HEK293 (cell line): Measurements from ENCODE around the gene ACTL6B.

Experiments
- CTCF ChIA-PET: fragments of 350-600 bp; formaldehyde crosslinking; extraction: SDS; loops from one replicate; lab custom pipeline; 2021; ENCODE audit warnings: antibody characterized with exemption; lab: Yijun Ruan, JAX
- POLR2A ChIA-PET: fragments of 300-600 bp; formaldehyde crosslinking; extraction: SDS; loops from one replicate; lab custom pipeline; 2020; ENCODE audit warnings: antibody characterized with exemption, inconsistent platforms; lab: Yijun Ruan, JAX
- H3K27ac ChIP-seq: fragments of 200-500 bp; sonication (Bioruptor generic); 2 replicates; pipeline ENCODE4 v1.5.1; 2014; ENCODE audit warnings: low read depth, low read length, control low read depth, inconsistent platforms; ENCODE audit errors: extremely low read depth
- H3K36me3 ChIP-seq, 2 experiments: fragments of 200-500 bp in 1 of 2; sonication (Bioruptor generic) in 1 of 2; 1 replicate in 1 of 2; 2 replicates in 1 of 2; pipeline ENCODE4 v1.5.1; 2014 to 2017; ENCODE audit warnings: inconsistent platforms in 2 of 2, low read length in 2 of 2; ENCODE audit not compliant: control insufficient read depth in 2 of 2, insufficient read depth in 1 of 2
- H3K4me1 ChIP-seq: fragments of 200-500 bp; sonication (Bioruptor generic); 2 replicates; pipeline ENCODE4 v1.5.1; 2014; ENCODE audit warnings: mild to moderate bottlenecking, low read length, inconsistent platforms; ENCODE audit not compliant: control insufficient read depth, insufficient read depth
- H3K4me3 ChIP-seq: 2 replicates; pipeline ENCODE4 v1.5.1; 2011; ENCODE audit warnings: low read depth, mild to moderate bottlenecking, control low read depth, low read length, moderate library complexity
- H3K9me3 ChIP-seq: fragments of 200-500 bp; sonication (Bioruptor generic); 2 replicates; pipeline ENCODE4 v1.5.1; 2014; ENCODE audit warnings: low read depth, low read length, inconsistent platforms; ENCODE audit not compliant: control insufficient read depth, insufficient read depth
- HOXA7 ChIP-seq: sonication (generic); formaldehyde crosslinking; IDR thresholded peaks from 2 replicates; pipeline ENCODE4 v1.8.1; 2022; ENCODE audit warnings: missing genetic modification reagents, borderline replicate concordance
- KLF1 ChIP-seq: fragments of 450-650 bp; formaldehyde crosslinking; IDR thresholded peaks from 2 replicates; pipeline ENCODE4 v1.5.1; 2016; ENCODE audit warnings: missing biosample characterization, missing genetic modification characterization
- KLF10 ChIP-seq: fragments of 450-650 bp; IDR thresholded peaks from 2 replicates; pipeline ENCODE4 v1.5.1; 2018; ENCODE audit warnings: missing biosample characterization, mild to moderate bottlenecking, missing genetic modification characterization
- KLF8 ChIP-seq: fragments of 450-650 bp; formaldehyde crosslinking; IDR thresholded peaks from 2 replicates; pipeline ENCODE4 v1.5.1; 2016; ENCODE audit warnings: missing biosample characterization, missing genetic modification characterization
- PATZ1 ChIP-seq: fragments of 450-650 bp; formaldehyde crosslinking; IDR thresholded peaks from 2 replicates; pipeline ENCODE4 v1.5.1; 2016; ENCODE audit warnings: missing biosample characterization, missing genetic modification characterization
- SP2 ChIP-seq: fragments of 450-650 bp; formaldehyde crosslinking; IDR thresholded peaks from 2 replicates; pipeline ENCODE4 v1.5.1; 2016; ENCODE audit warnings: missing biosample characterization, missing genetic modification characterization
- SP7 ChIP-seq: fragments of 450-650 bp; formaldehyde crosslinking; IDR thresholded peaks from 2 replicates; pipeline ENCODE4 v1.5.1; 2016; ENCODE audit warnings: missing biosample characterization, missing genetic modification characterization
- ZBTB26 ChIP-seq: fragments of 450-650 bp; formaldehyde crosslinking; optimal IDR thresholded peaks from 2 replicates; pipeline ENCODE3; 2016; ENCODE audit warnings: missing biosample characterization, mild to moderate bottlenecking, missing genetic modification characterization
- ZIC2 ChIP-seq: fragments of 450-650 bp; formaldehyde crosslinking; IDR thresholded peaks from 2 replicates; pipeline ENCODE4 v1.5.1; 2016; ENCODE audit warnings: missing biosample characterization, missing genetic modification characterization
- ZNF324 ChIP-seq: fragments of 450-650 bp; formaldehyde crosslinking; IDR thresholded peaks from 2 replicates; pipeline ENCODE4 v1.5.1; 2016; ENCODE audit warnings: missing biosample characterization, missing genetic modification characterization
- ZNF350 ChIP-seq: fragments of 450-650 bp; formaldehyde crosslinking; IDR thresholded peaks from 2 replicates; pipeline ENCODE4 v1.5.0; 2017; ENCODE audit warnings: missing biosample characterization, mild to moderate bottlenecking, missing genetic modification characterization
- ZNF362 ChIP-seq: fragments of 450-650 bp; formaldehyde crosslinking; IDR thresholded peaks from 2 replicates; pipeline ENCODE4 v1.5.1; 2016; ENCODE audit warnings: missing biosample characterization, missing genetic modification characterization
- ZNF394 ChIP-seq: fragments of 450-650 bp; formaldehyde crosslinking; IDR thresholded peaks from 2 replicates; pipeline ENCODE4 v1.5.1; 2016; ENCODE audit warnings: missing biosample characterization, missing genetic modification characterization, mild to moderate bottlenecking, moderate library complexity, borderline replicate concordance
- ZNF398 ChIP-seq: fragments of 450-650 bp; formaldehyde crosslinking; IDR thresholded peaks from 2 replicates; pipeline ENCODE4 v1.5.1; 2017; ENCODE audit warnings: missing biosample characterization, missing genetic modification characterization
- ZNF404 ChIP-seq: fragments of 450-650 bp; formaldehyde crosslinking; IDR thresholded peaks from 2 replicates; pipeline ENCODE4 v1.5.1; 2017; ENCODE audit warnings: missing biosample characterization, missing genetic modification characterization
- ZNF488 ChIP-seq: fragments of 450-650 bp; formaldehyde crosslinking; IDR thresholded peaks from 2 replicates; pipeline ENCODE4 v1.5.1; 2016; ENCODE audit warnings: missing biosample characterization, missing genetic modification characterization
- ZNF514 ChIP-seq: fragments of 450-650 bp; formaldehyde crosslinking; IDR thresholded peaks from 2 replicates; pipeline ENCODE4 v1.5.1; 2016; ENCODE audit warnings: missing biosample characterization, missing genetic modification characterization
- ZNF600 ChIP-seq: fragments of 450-650 bp; formaldehyde crosslinking; IDR thresholded peaks from 2 replicates; pipeline ENCODE4 v1.5.1; 2016; ENCODE audit warnings: missing biosample characterization, missing genetic modification characterization
- ZNF623 ChIP-seq: fragments of 450-650 bp; formaldehyde crosslinking; IDR thresholded peaks from 2 replicates; pipeline ENCODE4 v1.5.1; 2016; ENCODE audit warnings: missing biosample characterization, missing genetic modification characterization
- TF ChIP-seq, protein P1 (sequence below): fragments of 450-650 bp; formaldehyde crosslinking; IDR thresholded peaks from 2 replicates; pipeline ENCODE4 v1.5.1; 2016; ENCODE audit warnings: missing biosample characterization, missing genetic modification characterization

ACTL6B gene

GRCh38 chr7:100682228-100682741 is 26.0 kb upstream of the ACTL6B start (continued):
- TF ChIP-seq ZNF488 (tag by site-specific recombination) (no peak), ZNF404 (tag by site-specific recombination) (no peak), ZBTB26 (tag by site-specific recombination) (no peak), KLF10 (tag by site-specific recombination) (peak; percentile 69; the same call in 1 of the 2 replicates), ZNF398 (tag by site-specific recombination) (peak; percentile 95), ZNF514 (tag by site-specific recombination) (no peak), ZNF324 (no peak), KLF1 (tag by site-specific recombination) (no peak), ZIC2 (tag by site-specific recombination) (peak; percentile 55), PATZ1 (tag by site-specific recombination) (peak; percentile 69), HOXA7 (CRISPR knock-in tag) (no peak), SP7 (tag by site-specific recombination) (peak; percentile 37; the same call in 1 of the 2 replicates)
- TF ChIP-seq, protein P1, sequence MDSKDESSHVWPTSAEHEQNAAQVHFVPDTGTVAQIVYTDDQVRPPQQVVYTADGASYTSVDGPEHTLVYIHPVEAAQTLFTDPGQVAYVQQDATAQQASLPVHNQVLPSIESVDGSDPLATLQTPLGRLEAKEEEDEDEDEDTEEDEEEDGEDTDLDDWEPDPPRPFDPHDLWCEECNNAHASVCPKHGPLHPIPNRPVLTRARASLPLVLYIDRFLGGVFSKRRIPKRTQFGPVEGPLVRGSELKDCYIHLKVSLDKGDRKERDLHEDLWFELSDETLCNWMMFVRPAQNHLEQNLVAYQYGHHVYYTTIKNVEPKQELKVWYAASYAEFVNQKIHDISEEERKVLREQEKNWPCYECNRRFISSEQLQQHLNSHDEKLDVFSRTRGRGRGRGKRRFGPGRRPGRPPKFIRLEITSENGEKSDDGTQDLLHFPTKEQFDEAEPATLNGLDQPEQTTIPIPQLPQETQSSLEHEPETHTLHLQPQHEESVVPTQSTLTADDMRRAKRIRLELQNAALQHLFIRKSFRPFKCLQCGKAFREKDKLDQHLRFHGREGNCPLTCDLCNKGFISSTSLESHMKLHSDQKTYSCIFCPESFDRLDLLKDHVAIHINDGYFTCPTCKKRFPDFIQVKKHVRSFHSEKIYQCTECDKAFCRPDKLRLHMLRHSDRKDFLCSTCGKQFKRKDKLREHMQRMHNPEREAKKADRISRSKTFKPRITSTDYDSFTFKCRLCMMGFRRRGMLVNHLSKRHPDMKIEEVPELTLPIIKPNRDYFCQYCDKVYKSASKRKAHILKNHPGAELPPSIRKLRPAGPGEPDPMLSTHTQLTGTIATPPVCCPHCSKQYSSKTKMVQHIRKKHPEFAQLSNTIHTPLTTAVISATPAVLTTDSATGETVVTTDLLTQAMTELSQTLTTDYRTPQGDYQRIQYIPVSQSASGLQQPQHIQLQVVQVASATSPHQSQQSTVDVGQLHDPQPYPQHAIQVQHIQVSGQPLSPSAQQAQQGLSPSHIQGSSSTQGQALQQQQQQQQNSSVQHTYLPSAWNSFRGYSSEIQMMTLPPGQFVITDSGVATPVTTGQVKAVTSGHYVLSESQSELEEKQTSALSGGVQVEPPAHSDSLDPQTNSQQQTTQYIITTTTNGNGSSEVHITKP (tag by site-specific recombination): peak; percentile 74

- Histone ChIP-seq H3K27ac (0 out of 2 replicates have a peak overlapping the region, but pooled peaks have one; percentile 2), H3K4me1 (peaks cover 6% of the 10 kb centered on the region; the same call in 1 of the 2 replicates), H3K36me3 (peaks cover 0 to 91% of the 10 kb centered on the region in 2 experiments; a peak in 2 of 3 replicates), H3K4me3 (no peak overlapping the region), H3K9me3 (no peaks in the 10 kb centered on the region)
- ChIA-PET POLR2A (interaction anchor here (1.2 to 1.7 kb wide), 2 partner anchors 96 to 113 kb away, joined by 3 to 8 read pairs; partner anchors contain the start of genes FBXO24 and LRCH4), CTCF (interaction anchor here (0.6 to 8.4 kb wide), 2 partner anchors 10 to 683 kb away, joined by 3 to 77 read pairs; no protein-coding TSS in a partner anchor)
- TF ChIP-seq ZNF394 (tag by site-specific recombination) (peak; percentile 98), ZNF362 (tag by site-specific recombination) (0 out of 2 replicates have a peak, but pooled peaks have one; percentile 1), SP2 (tag by site-specific recombination) (peak; percentile 27), KLF8 (0 out of 2 replicates have a peak, but pooled peaks have one; percentile 10), ZNF600 (tag by site-specific recombination) (peak; percentile 58; the same call in 1 of the 2 replicates), ZNF623 (tag by site-specific recombination) (no peak), ZNF350 (tag by site-specific recombination) (no peak)
Observed at GRCh38 chr7:100681491-100682227, 25.4 kb upstream of the ACTL6B start.
